Uterus (tissue), 2 donors: ENCODE results near the gene PLCL1.

Source experiments
- POLR2A ChIP-seq, 2 donors: fragments of 450-650 bp; IDR thresholded peaks; one replicate each; pipeline ENCODE4 v1.6.1; 2016; ENCODE audit warnings: antibody characterized with exemption in 2 of 2, mild to moderate bottlenecking in 1 of 2, moderate library complexity in 1 of 2
- TF ChIP-seq, protein P1 (sequence below), 4 experiments: fragments of 200-600 bp in 2 of 4; fragments of 450-650 bp in 2 of 4; sonication (generic) in 2 of 4; IDR thresholded peaks; one replicate each; pipeline ENCODE4 v1.5.1; 2016 to 2019; ENCODE audit warnings: antibody characterized with exemption in 4 of 4, mild to moderate bottlenecking in 2 of 4, moderate library complexity in 1 of 4

DNA sequence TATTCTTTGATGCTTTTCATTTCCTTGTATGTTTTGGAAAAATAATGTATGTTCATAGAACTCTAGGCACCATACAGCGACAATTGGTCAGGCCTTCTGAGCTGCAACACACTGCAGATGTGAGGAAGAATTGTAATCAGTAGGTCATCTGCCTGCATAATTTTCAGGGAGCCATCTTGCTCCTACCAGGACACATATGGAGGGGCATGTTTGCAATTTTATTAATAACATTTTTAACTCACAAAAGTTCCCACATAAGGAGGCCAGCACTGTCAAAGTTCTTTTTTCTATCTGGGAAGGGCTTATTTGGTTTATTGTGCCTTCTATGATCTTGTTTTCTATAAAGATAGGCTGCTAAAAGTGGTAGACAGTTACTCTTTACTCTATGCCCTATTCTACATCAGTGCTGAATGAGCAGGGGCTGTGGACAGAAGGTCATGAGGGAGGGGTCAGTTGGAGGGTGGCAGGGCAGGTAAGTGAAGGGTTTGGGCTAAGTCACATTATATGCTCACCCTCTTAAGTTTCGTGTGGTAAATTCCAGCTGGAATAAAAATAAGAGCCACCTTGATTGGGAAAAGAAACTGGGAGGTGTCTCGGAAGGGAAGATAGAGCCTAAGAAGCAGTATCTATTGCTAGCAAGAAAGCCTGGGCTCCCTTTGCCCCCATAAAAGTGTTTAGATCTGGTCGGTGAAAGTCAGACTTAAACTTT is 126.3 kb downstream of the PLCL1 start:
- TF ChIP-seq, protein P1, sequence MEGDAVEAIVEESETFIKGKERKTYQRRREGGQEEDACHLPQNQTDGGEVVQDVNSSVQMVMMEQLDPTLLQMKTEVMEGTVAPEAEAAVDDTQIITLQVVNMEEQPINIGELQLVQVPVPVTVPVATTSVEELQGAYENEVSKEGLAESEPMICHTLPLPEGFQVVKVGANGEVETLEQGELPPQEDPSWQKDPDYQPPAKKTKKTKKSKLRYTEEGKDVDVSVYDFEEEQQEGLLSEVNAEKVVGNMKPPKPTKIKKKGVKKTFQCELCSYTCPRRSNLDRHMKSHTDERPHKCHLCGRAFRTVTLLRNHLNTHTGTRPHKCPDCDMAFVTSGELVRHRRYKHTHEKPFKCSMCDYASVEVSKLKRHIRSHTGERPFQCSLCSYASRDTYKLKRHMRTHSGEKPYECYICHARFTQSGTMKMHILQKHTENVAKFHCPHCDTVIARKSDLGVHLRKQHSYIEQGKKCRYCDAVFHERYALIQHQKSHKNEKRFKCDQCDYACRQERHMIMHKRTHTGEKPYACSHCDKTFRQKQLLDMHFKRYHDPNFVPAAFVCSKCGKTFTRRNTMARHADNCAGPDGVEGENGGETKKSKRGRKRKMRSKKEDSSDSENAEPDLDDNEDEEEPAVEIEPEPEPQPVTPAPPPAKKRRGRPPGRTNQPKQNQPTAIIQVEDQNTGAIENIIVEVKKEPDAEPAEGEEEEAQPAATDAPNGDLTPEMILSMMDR (IDR thresholded peaks at IDR 0.05), result no peak
- TF ChIP-seq POLR2A (IDR thresholded peaks at IDR 0.05), result no peak
